HG02870 (cell line): ENCODE data around the gene PDLIM5.
"Not testable (repeated sequence)": the region's sequence is repeated elsewhere in the genome, so short reads cannot be mapped to it uniquely, and the experiment has no call there.

ENCODE experiments used
- ATAC-seq: cut with Tn5 transposase; IDR thresholded peaks from one replicate; pipeline ENCODE4 v1.9.1; 2021; ENCODE audit warnings: mild to moderate bottlenecking, moderate library complexity; ENCODE audit not compliant: unreplicated experiment

PDLIM5 gene

GRCh38 chr4:94488670-94489069, 36.9 kb downstream of the PDLIM5 start:
- ATAC-seq = no peak

GRCh38 chr4:94489098-94489497, 37.4 kb downstream of the PDLIM5 start:
- ATAC-seq = no peak

GRCh38 chr4:94490437-94490836, 38.7 kb downstream of the PDLIM5 start:
- ATAC-seq = no peak

GRCh38 chr4:94491322-94491721, 39.6 kb downstream of the PDLIM5 start:
- no peak for ATAC-seq

GRCh38 chr4:94495408-94495807, 43.7 kb downstream of the PDLIM5 start:
- no peak for ATAC-seq

- no peak for ATAC-seq
Observed at GRCh38 chr4:94497690-94498089, 45.9 kb downstream of the PDLIM5 start.

GRCh38 chr4:94498502-94498901, 46.8 kb downstream of the PDLIM5 start:
- ATAC-seq = no peak

- ATAC-seq = no peak
Observed at GRCh38 chr4:94500685-94501084, 48.9 kb downstream of the PDLIM5 start.

- ATAC-seq = peak; percentile 50
Observed at GRCh38 chr4:94504545-94504944, 52.8 kb downstream of the PDLIM5 start.

GRCh38 chr4:94506822-94507221, 55.1 kb downstream of the PDLIM5 start:
- no peak for ATAC-seq

- ATAC-seq = peak; percentile 34
Observed at GRCh38 chr4:94507281-94507680, 55.5 kb downstream of the PDLIM5 start.

- peak; percentile 77 for ATAC-seq
Observed at GRCh38 chr4:94507708-94508107, 56.0 kb downstream of the PDLIM5 start.

GRCh38 chr4:94508296-94508695, 56.6 kb downstream of the PDLIM5 start:
- no peak for ATAC-seq

GRCh38 chr4:94508806-94509205, 57.1 kb downstream of the PDLIM5 start:
- no peak for ATAC-seq

- no peak for ATAC-seq
Observed at GRCh38 chr4:94511591-94511990, 59.8 kb downstream of the PDLIM5 start.

- ATAC-seq = not testable (repeated sequence)
Observed at GRCh38 chr4:94513532-94513931, 61.8 kb downstream of the PDLIM5 start.

- no peak for ATAC-seq
Observed at GRCh38 chr4:94515365-94515764, 63.6 kb downstream of the PDLIM5 start.

- no peak for ATAC-seq
Observed at GRCh38 chr4:94516067-94516466, 64.3 kb downstream of the PDLIM5 start.

- no peak for ATAC-seq
Observed at GRCh38 chr4:94516999-94517398, 65.3 kb downstream of the PDLIM5 start.

GRCh38 chr4:94517492-94517891, 65.8 kb downstream of the PDLIM5 start:
- ATAC-seq = no peak

GRCh38 chr4:94519019-94519418, 67.3 kb downstream of the PDLIM5 start:
- peak; percentile 35 for ATAC-seq

- peak; percentile 41 for ATAC-seq
Observed at GRCh38 chr4:94519925-94520789, 68.4 kb downstream of the PDLIM5 start.
